Sigmoid colon (tissue), 4 donors: ENCODE data around the gene TACC2.
A peak's percentile ranks its signal among the peaks of the same experiment; 100 is the strongest.

Experiments used
- CTCF ChIP-seq, 4 experiments: fragments of 450-650 bp in 3 of 4; fragments of 200-600 bp in 1 of 4; IDR thresholded peaks; one replicate each; pipeline ENCODE4 v1.5.1; 2016 to 2019; ENCODE audit warnings: antibody characterized with exemption in 4 of 4, mild to moderate bottlenecking in 3 of 4, moderate library complexity in 2 of 4
- POLR2A ChIP-seq, 2 donors: fragments of 450-650 bp; IDR thresholded peaks; one replicate each; pipeline ENCODE4 v1.6.1; 2016; ENCODE audit warnings: antibody characterized with exemption in 2 of 2, mild to moderate bottlenecking in 2 of 2, moderate library complexity in 2 of 2
- POLR2AphosphoS5 ChIP-seq, 4 donors: sonication (generic); formaldehyde crosslinking; IDR thresholded peaks; one replicate each; pipeline ENCODE4 v1.6.1; 2017; ENCODE audit warnings: antibody characterized with exemption in 4 of 4

GRCh38 chr10:122252805-122253204, 263.8 kb downstream of the TACC2 start:
- peak; percentile 76 to 96 (median 88) for TF ChIP-seq POLR2AphosphoS5 (IDR thresholded peaks at IDR 0.05)
- no peak for TF ChIP-seq POLR2A (IDR thresholded peaks at IDR 0.05)
- TF ChIP-seq CTCF (IDR thresholded peaks at IDR 0.05), result no peak
